Measurements from ENCODE around the gene FSHR.

Gene FSHR

DNA sequence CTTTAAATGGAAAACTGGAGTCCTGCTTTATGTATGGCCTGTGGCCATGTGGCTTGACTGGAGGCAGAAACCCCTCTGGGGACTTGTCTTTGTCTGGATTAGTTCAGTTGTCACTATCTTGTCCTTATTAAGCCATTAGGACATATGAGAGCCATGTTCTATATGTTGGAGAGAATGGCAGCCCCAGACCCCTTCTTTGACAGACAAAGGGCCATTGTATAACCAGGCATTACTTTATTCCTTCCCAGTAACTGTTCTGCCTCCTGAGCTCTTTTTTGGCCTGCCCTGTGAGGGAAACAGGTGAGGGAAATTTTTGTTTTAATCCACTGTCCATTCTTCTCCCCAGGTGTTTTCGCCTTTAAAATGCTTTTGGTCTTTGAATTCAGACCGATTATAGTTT is 43.3 kb downstream of the FSHR start:
- DNase-seq, result no peak

DNA sequence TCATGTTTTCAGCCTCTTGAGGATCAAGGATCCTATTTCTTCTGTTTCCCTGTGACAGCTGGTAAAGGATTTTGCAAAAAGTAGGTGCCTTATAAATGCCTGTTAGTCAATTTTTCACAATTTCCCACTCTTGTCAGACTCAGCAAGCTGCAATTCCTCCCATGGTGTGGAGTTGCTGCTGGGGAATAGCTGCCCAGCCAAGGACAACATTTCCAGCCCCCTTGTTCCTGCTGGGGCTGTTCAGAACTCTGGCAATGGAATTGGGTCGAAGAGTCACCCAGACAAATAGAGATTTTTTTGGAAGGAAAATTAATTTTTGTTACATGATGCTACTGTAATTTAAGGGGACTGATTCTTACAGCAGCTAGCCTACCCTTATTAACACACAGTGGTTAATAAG is 43.7 kb downstream of the FSHR start:
- no peak for DNase-seq

DNA sequence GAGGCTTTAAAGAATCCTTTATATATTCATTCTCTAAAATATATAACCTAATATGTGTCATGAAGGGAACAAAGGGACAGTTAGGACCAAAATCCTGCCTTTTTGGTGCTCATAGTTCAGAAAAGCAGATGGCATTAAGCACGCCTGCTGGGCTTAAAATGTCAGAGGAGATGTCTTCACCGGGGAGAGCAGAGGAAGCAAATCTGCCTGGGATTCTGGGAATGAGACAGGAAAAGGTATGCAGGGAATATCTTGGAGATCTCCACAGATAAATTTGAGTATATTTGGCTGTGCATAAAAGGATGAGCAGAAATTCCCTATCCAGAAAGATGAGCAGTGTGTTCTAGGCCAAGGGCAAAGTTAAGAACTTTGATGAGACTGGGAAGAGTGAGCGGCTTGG is 45.5 kb downstream of the FSHR start:
- DNase-seq, result no peak

GRCh38 chr2:49108436-49108835 is 45.9 kb downstream of the FSHR start:
- no peak for DNase-seq

DNA sequence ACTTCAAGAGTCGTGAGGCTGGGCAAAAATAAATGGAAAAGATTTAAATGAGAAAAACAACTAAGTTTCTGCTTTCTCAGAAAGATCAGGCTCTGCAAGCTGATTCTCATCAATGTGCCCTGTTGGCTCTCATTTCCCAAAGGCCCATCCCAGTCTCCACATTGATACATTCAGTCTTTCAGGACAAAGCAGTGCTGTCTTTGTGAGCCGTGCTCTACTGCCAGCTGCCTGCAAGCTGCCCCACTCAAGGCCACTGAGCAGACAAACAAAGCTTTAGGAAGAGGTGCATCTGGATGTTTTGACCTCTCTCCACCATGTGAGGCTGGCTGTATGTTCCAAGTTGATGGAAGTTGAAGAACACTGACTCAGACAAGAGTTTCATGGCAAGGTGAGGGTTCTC is 48.8 kb downstream of the FSHR start:
- no peak for DNase-seq

- DNase-seq, result no peak
These were observed 52.2 kb downstream of the FSHR start for GRCh38 chr2:49102146-49102545.

DNA sequence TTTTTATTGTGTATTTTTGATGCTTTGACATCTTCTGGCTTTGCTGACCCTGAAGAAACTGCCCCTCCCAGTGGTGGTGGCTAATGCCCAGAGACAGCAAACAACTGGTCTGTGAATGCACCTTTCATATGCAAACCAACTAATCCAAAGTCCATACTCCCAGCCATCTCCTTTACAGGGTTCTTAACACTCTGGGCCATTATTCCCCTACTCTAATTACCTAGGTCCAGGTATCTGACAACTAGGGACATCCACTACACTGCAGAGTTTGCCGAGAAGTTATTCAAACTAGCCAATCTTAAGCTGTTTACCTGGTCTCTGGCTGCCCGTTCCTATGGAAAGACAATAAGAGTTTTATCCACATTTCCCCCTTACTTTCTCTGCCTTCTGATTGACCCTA is 73.6 kb downstream of the FSHR start:
- no peak for DNase-seq

DNA sequence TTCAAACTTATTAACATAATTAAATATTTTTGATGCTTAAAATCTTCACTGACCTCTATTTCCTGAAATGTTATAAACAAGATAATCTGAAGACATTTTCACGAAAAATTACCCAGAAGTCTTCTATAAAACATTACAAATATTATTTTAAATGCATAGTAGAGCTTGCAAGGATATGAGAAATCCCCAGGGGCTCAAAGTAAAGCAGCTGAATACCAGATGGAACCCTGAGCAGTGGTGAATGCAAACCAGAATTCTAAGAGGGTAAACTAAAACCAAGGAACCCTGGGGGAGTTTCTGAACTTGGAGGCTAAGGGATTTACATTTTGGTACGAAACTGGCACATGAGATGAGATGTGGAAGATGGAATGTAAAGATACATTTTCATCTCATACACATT is 83.6 kb downstream of the FSHR start:
- DNase-seq, result no peak

DNA sequence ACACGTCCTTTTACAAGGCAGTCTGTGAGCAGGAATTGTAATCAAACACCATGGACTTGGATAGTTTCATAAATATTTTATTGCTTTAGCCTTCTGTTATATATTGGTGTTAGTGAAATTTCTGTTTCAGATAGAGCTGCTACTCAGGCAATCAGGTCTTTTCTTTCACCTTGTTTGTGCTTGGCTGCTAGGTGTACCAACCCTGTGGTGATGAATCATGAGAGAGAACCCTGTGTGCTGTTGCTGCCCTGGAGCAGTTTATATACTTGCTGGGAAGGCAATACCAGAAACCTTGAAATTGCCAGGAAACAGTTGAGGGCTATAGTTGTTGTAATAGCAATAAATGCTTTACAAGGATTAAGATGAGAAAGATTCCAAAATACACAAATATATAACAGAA is 84.5 kb downstream of the FSHR start:
- DNase-seq, result no peak

DNA sequence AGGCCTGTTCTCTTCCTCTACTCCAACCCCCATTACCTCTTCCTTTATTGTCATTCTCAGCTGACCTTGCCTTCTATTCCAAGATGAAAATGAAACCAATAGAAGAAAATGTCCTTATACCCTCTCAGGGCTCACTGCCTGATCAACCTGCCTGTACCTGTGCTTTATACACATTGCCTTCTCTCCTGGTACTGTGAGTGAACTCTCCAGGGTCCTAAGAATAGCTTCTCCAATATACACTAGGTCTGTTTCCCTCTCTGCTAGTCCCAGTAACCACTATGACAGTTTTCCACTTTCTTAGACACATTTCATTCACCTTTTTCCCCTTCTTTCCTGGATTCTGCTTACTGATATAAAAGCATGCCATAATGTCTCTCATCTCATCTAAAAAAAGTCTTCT is 85.7 kb downstream of the FSHR start:
- DNase-seq, result no peak

DNA sequence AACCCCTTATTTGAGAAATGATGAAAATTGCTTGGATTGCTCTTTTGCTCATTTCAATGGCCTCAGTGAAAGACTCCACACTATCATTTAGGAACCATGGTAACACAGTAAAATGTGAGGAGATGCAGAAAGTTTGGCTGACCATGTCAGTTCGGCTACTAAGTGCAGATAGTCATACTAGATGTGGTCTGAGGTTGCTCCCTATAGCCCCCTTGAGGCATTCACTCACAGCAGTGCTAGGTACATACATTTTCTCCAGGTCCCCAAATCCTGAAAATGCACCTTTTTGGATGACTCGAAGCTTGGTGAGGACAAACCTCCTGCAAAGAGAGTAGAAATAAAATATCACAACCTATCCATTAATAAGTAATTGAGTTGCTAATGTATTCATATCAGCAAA is 86.3 kb downstream of the FSHR start:
- no peak for DNase-seq

DNA sequence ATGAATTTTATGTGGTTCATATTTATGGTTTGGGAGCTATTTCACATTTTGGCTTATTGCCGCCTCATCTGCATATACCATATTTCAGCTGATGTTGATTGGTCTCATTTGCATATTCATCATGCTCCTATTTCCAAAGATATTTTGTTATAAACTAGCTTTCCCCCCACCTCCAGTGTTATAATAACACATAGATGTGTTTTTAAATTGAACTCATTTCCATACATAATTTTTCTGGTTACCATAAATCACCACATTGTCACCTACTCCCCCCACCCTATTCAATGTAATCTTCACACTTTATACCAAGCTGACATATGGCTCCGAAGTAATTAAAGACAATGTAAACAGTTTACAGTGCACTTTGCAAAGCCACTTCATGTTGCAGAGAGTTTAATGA is 101.2 kb downstream of the FSHR start:
- DNase-seq, result no peak

- DNase-seq, result no peak
These were observed 104.0 kb downstream of the FSHR start for GRCh38 chr2:49050265-49050664.

GRCh38 chr2:49049161-49049560 is 105.2 kb downstream of the FSHR start:
- DNase-seq, result no peak

DNA sequence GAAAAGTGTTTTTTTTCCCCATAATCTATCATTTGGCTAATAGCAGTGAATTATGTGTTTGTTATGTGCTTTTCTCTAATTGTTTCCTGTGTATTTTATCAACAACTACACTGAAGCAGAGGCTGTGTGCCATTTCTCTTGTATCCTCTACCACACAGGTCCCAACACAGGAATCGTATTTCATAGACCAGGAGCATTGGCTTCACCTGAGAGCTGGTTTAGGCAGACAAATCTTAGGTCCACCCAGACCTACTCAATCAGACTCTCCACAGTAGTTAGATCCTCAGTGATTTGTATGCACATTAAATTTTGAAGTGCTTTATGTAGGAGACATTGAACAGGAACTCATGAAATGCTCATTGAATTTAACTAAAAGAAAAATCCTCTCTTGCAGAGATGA is 109.2 kb downstream of the FSHR start:
- DNase-seq, result no peak

GRCh38 chr2:49044350-49045079 is 109.8 kb downstream of the FSHR start:
- no peak for DNase-seq

GRCh38 chr2:49043405-49043982 is 110.8 kb downstream of the FSHR start:
- DNase-seq, result no peak

DNA sequence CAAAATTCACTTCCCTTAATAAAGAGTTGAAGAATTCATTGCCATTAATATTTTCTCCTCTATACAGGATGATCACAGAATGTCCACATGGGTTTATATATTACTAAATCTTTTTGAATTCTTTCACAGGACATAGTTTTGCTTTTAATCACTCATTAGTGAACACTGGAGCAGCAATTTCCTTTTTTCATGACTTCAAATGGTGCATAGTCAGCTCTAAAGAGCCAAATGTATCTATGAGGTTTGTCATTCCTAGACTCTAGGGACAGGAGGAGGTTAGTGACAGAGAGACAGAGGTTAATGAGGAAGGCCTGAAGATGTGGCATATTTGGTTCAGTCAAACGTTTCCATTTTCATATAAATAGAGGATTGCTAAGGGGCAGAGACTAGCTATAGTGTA is 111.8 kb downstream of the FSHR start:
- no peak for DNase-seq

- no peak for DNase-seq
These were observed 113.3 kb downstream of the FSHR start for GRCh38 chr2:49041061-49041460.

DNA sequence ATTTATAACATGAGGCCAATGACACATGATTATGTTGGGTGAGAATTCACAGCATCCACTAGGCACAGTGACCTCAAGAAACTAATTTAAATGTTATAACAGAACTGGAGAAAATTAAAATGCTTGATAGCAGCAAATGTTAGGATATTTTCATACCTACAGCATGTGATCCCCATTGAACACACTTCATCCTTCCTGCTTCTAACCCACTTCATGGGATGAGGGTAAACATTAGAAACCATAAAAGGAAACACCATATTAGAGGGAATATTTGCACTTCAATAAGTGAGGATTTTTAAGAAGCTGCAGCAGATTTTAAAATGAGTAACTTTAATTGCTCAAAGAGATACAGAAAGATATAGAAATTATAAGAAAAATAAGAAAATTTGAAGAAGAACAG is 117.1 kb downstream of the FSHR start:
- DNase-seq, result no peak

- DNase-seq, result no peak
These were observed 118.8 kb downstream of the FSHR start for GRCh38 chr2:49035481-49035880.

GRCh38 chr2:49033394-49034185 is 120.7 kb downstream of the FSHR start:
- no peak for DNase-seq

- DNase-seq, result no peak
These were observed 121.4 kb downstream of the FSHR start for GRCh38 chr2:49032936-49033335.

GRCh38 chr2:49032126-49032525 is 122.2 kb downstream of the FSHR start:
- no peak for DNase-seq
